Gastrocnemius medialis (tissue), 4 donors: ENCODE results near the gene KLHL29.

Experiments used
- POLR2A ChIP-seq, 2 donors: fragments of 450-650 bp; IDR thresholded peaks; one replicate each; pipeline ENCODE4 v1.6.1; 2017; ENCODE audit warnings: antibody characterized with exemption in 2 of 2, mild to moderate bottlenecking in 2 of 2, moderate library complexity in 2 of 2
- TF ChIP-seq, protein P1 (sequence below), 5 experiments: fragments of 450-650 bp in 3 of 5; fragments of 200-600 bp in 2 of 5; sonication (generic) in 2 of 5; IDR thresholded peaks in 4 of 5; conservative IDR thresholded peaks in 1 of 5; 1 replicate in 4 of 5; 2 replicates in 1 of 5; pipeline ENCODE4 v1.5.1; 2016 to 2019; ENCODE audit warnings: antibody characterized with exemption in 5 of 5, mild to moderate bottlenecking in 3 of 5, moderate library complexity in 3 of 5

DNA sequence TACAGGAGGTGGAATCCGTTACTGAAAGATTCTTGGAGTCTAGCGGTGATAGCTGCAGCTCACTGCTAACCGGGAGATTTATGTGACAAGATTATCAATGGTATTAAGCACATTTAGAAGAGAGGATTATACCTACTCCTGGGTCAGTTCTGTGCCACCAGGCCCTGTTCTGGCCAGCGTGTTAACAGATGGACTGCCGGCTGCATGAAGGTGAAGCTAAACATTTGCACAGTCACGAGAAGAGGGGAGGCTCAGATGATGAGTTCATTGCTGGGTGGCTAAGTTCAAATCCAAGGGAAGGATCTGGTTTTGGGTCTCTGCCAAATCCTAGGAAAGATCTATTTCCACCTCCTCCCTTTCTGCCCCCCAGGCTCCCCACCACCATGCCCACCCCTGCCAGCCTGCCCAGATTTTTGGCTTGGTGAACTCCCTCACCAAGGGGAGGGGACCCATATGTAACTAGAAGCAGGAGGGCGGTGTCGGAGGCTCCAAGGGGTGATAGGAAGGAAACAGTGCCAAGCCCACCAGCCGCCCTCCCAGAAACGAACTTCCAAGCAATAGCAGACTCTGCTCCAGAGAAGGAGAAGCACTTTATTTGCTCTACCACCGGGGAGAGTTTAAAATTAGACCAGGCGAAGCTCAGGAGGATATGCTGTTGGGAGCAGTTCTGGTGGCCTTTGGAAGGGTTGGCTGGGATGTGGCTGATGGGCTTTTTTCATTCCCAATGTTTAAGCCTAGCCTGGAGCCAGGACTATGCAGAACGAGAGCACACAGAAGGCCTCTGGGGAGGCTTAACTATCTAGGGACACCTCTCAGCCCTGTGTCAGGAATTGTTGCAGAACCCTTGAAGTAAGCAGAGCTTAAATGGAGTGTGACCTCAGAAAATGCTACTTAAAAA lies 200.5 kb downstream of the KLHL29 start:
- no peak for TF ChIP-seq POLR2A (IDR thresholded peaks at IDR 0.05)
- TF ChIP-seq, protein P1, sequence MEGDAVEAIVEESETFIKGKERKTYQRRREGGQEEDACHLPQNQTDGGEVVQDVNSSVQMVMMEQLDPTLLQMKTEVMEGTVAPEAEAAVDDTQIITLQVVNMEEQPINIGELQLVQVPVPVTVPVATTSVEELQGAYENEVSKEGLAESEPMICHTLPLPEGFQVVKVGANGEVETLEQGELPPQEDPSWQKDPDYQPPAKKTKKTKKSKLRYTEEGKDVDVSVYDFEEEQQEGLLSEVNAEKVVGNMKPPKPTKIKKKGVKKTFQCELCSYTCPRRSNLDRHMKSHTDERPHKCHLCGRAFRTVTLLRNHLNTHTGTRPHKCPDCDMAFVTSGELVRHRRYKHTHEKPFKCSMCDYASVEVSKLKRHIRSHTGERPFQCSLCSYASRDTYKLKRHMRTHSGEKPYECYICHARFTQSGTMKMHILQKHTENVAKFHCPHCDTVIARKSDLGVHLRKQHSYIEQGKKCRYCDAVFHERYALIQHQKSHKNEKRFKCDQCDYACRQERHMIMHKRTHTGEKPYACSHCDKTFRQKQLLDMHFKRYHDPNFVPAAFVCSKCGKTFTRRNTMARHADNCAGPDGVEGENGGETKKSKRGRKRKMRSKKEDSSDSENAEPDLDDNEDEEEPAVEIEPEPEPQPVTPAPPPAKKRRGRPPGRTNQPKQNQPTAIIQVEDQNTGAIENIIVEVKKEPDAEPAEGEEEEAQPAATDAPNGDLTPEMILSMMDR (IDR thresholded peaks at IDR 0.05 in 4 of 5, conservative IDR thresholded peaks at IDR 0.05 in 1 of 5): no peak
